Activated naive CD8-positive, alpha-beta T cell treated with anti-CD3 and anti-CD28 coated beads for 36 hours (primary cell): ENCODE data around the gene CNBD2. TPM values are rescaled to one million over a fixed set of nuclear protein-coding genes. Genes with fewer than 3 reads are reported as not detected.
"Not testable (repeated sequence)": the region's sequence is repeated elsewhere in the genome, so short reads cannot be mapped to it uniquely, and the experiment has no call there.

Experiments
- DNase-seq: peaks from one replicate; pipeline ENCODE4 v3.0.0; 2021
- H3K27ac Mint-ChIP-seq: one replicate; pipeline ENCODE4 v1.8.0; 2022; ENCODE audit warnings: mild to moderate bottlenecking, moderate library complexity, mixed read lengths
- H3K27me3 Mint-ChIP-seq: one replicate; pipeline ENCODE4 v1.8.0; 2022; ENCODE audit warnings: mild to moderate bottlenecking, mixed read lengths
- H3K36me3 Mint-ChIP-seq: one replicate; pipeline ENCODE4 v1.8.0; 2021; ENCODE audit warnings: mild to moderate bottlenecking, mixed read lengths
- H3K4me1 Mint-ChIP-seq: one replicate; pipeline ENCODE4 v1.8.0; 2021; ENCODE audit warnings: mixed read lengths
- H3K4me3 Mint-ChIP-seq: one replicate; pipeline ENCODE4 v1.8.0; 2022; ENCODE audit warnings: mild to moderate bottlenecking, moderate library complexity, mixed read lengths
- H3K9me3 Mint-ChIP-seq: one replicate; pipeline ENCODE4 v1.8.0; 2022; ENCODE audit warnings: mixed read lengths
- total RNA-seq, 2 experiments: library from RNA; stranded (reverse); gene quantifications; one replicate each; pipeline ENCODE4 v1.2.3, GENCODE V29; 2021

Gene CNBD2
- total RNA-seq, 2 experiments from 2014 or later, result 3.6 to 3.8 TPM

- Mint-ChIP-seq H3K36me3 (no peaks in the 10 kb centered on the region), H3K27ac (no peak overlapping the region), H3K4me3 (no peak overlapping the region), H3K9me3 (no peaks in the 10 kb centered on the region), H3K27me3 (peaks cover 5% of the 10 kb centered on the region), H3K4me1 (peaks cover 6% of the 10 kb centered on the region)
- no peak for DNase-seq
Observed at GRCh38 chr20:36079486-36079885, 111.1 kb downstream of the CNBD2 start.

GRCh38 chr20:36079984-36080383, 111.6 kb downstream of the CNBD2 start:
- H3K4me1 Mint-ChIP-seq, H3K27ac Mint-ChIP-seq, DNase-seq: not testable (repeated sequence)

More at GRCh38 chr20:36079984-36080383, 111.6 kb downstream of the CNBD2 start:
- H3K27me3 Mint-ChIP-seq, H3K36me3 Mint-ChIP-seq, H3K9me3 Mint-ChIP-seq, H3K4me3 Mint-ChIP-seq: not testable (repeated sequence)

Other genes with a start within 250 kb of the CNBD2 start
- gene RBM39, start 226.3 kb upstream of the CNBD2 start, total RNA-seq, result 100 to 1,000 TPM; 330 to 349 TPM
- gene PHF20, start 196.6 kb upstream of the CNBD2 start, total RNA-seq, result 10 to 100 TPM; 50.2 to 50.6 TPM
- 10 to 100 TPM; 47.4 to 47.8 TPM for gene SCAND1, start 14.1 kb upstream of the CNBD2 start, total RNA-seq
- under 1 TPM; 0.84 to 0.99 TPM for gene EPB41L1, start 186.2 kb downstream of the CNBD2 start, total RNA-seq